H1 (cell line): ENCODE measurements around the gene GRIK4.

ENCODE experiments used
- CREB1 ChIP-seq: IDR thresholded peaks from 2 replicates; pipeline ENCODE4 v1.6.1; 2012; ENCODE audit warnings: inconsistent platforms
- CTCF ChIP-seq, 3 experiments: IDR thresholded peaks; 1 replicate in 2 of 3; 2 replicates in 1 of 3; pipeline versions ENCODE4 v1.5.1 to v1.6.1; 2011; ENCODE audit warnings: low read length in 3 of 3, mild to moderate bottlenecking in 3 of 3, inconsistent platforms in 2 of 3, low read depth in 1 of 3, moderate library complexity in 1 of 3; ENCODE audit not compliant: insufficient read depth in 1 of 3; ENCODE audit errors: control extremely low read depth in 1 of 3
- YY1 ChIP-seq: IDR thresholded peaks from 2 replicates; pipeline ENCODE4 v1.6.1; 2011; ENCODE audit warnings: low read depth, mild to moderate bottlenecking, low read length
- TF ChIP-seq, protein P1 (sequence below): IDR thresholded peaks from 2 replicates; pipeline ENCODE4 v1.6.1; 2012; ENCODE audit warnings: low read length, inconsistent platforms
- TF ChIP-seq, protein P2 (sequence below): IDR thresholded peaks from 2 replicates; pipeline ENCODE4 v1.6.1; 2012; ENCODE audit warnings: inconsistent platforms

GRCh38 chr11:120914601-120915000, 403.1 kb downstream of the GRIK4 start:
- TF ChIP-seq, protein P1, sequence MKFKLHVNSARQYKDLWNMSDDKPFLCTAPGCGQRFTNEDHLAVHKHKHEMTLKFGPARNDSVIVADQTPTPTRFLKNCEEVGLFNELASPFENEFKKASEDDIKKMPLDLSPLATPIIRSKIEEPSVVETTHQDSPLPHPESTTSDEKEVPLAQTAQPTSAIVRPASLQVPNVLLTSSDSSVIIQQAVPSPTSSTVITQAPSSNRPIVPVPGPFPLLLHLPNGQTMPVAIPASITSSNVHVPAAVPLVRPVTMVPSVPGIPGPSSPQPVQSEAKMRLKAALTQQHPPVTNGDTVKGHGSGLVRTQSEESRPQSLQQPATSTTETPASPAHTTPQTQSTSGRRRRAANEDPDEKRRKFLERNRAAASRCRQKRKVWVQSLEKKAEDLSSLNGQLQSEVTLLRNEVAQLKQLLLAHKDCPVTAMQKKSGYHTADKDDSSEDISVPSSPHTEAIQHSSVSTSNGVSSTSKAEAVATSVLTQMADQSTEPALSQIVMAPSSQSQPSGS, result no peak
- TF ChIP-seq YY1 (no peak), CTCF (IDR thresholded peaks at IDR 0.05; ENCODE audit: control extremely low read depth in 1 of 3, insufficient read depth in 1 of 3, low read depth in 1 of 3, low read length in 3 of 3) (no peak), CREB1 (no peak)
- TF ChIP-seq, protein P2, sequence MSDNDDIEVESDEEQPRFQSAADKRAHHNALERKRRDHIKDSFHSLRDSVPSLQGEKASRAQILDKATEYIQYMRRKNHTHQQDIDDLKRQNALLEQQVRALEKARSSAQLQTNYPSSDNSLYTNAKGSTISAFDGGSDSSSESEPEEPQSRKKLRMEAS, result no peak
